K562 (cell line): ENCODE measurements around the gene WDR46. TPM values are rescaled to one million over a fixed set of nuclear protein-coding genes. Genes with fewer than 3 reads are reported as not detected.
A peak's percentile ranks its signal among the peaks of the same experiment; 100 is the strongest.

Experiments used
- ARNT ChIP-seq, 2 experiments: fragments of 450-650 bp; IDR thresholded peaks; 2 replicates each; pipeline ENCODE4 v1.6.1; 2016; ENCODE audit warnings: mild to moderate bottlenecking in 1 of 2
- DNMT1 ChIP-seq: fragments of 450-650 bp; IDR thresholded peaks from 2 replicates; pipeline ENCODE4 v1.6.1; 2016; ENCODE audit warnings: antibody characterized with exemption, mild to moderate bottlenecking
- MIER1 ChIP-seq: fragments of 450-650 bp; IDR thresholded peaks from 2 replicates; pipeline ENCODE4 v1.6.1; 2016; ENCODE audit warnings: antibody characterized with exemption, mild to moderate bottlenecking, low read depth
- NR2C2 ChIP-seq, 2 experiments: fragments of 200-800 bp in 1 of 2; sonication (Bioruptor generic) in 1 of 2; sonication (generic) in 1 of 2; formaldehyde crosslinking in 1 of 2; IDR thresholded peaks; 2 replicates each; pipeline versions ENCODE4 v1.6.1 to v1.8.0; 2016 to 2022; ENCODE audit warnings: mild to moderate bottlenecking in 1 of 2, missing compliant biosample characterization in 1 of 2, missing genetic modification characterization in 1 of 2, missing genetic modification reagents in 1 of 2
- TBP ChIP-seq: optimal IDR thresholded peaks from 2 replicates; pipeline ENCODE3; 2011; ENCODE audit warnings: low read depth, low read length, improper control_type of control experiment
- ZFP91 ChIP-seq: sonication (generic); formaldehyde crosslinking; IDR thresholded peaks from 2 replicates; pipeline ENCODE4 v1.8.0; 2022; ENCODE audit warnings: mild to moderate bottlenecking, missing genetic modification reagents
- ZKSCAN1 ChIP-seq: fragments of 150-350 bp; IDR thresholded peaks from 2 replicates; pipeline ENCODE4 v1.6.1; 2016; ENCODE audit warnings: low read depth, low read length
- ZNF384 ChIP-seq: IDR thresholded peaks from 2 replicates; pipeline ENCODE4 v1.6.1; 2012; ENCODE audit warnings: low read depth, low read length, improper control_type of control experiment
- ZNF512 ChIP-seq: IDR thresholded peaks from 2 replicates; pipeline ENCODE4 v1.6.1; 2016; ENCODE audit warnings: missing genetic modification characterization, missing compliant biosample characterization
- ZNF740 ChIP-seq, 3 experiments: fragments of 200-800 bp in 1 of 3; sonication (Bioruptor generic) in 1 of 3; sonication (generic) in 1 of 3; formaldehyde crosslinking in 1 of 3; IDR thresholded peaks; 2 replicates each; pipeline versions ENCODE4 v1.6.1 to v1.8.0; 2016 to 2022; ENCODE audit warnings: mild to moderate bottlenecking in 2 of 3, missing compliant biosample characterization in 2 of 3, missing genetic modification characterization in 2 of 3, missing genetic modification reagents in 1 of 3
- polyA plus RNA-seq, 8 experiments: library from polyadenylated mRNA; depleted of rRNA in 4 of 8; stranded (reverse) in 5 of 8; unstranded in 3 of 8; fragments of >200 nt; fragmentation: Nextera tagmentation in 2 of 8; fragmentation: Illumina TruSeq in 1 of 8; extraction: Ambion mirVana in 2 of 8; extraction: Trizol in 1 of 8; gene quantifications; 2 replicates each; pipeline versions ENCODE4 v1.2.1 to v1.2.3, GENCODE V29; 2011 to 2014; ENCODE audit warnings: inconsistent platforms in 1 of 8, missing spikeins in 1 of 8
- total RNA-seq, 7 experiments: library from RNA; depleted of rRNA in 6 of 7; stranded (reverse); fragments of >200 nt in 6 of 7; fragmentation: Illumina TruSeq in 2 of 7; extraction: Trizol in 2 of 7; gene quantifications; 2 replicates each; pipeline versions ENCODE4 v1.2.1 to v1.2.3, GENCODE V29; 2011 to 2021; ENCODE audit warnings: low replicate concordance in 1 of 7
- TF ChIP-seq, protein P1 (sequence below): fragments of 250-450 bp; sonication (Bioruptor Pico); IDR thresholded peaks from 2 replicates; pipeline ENCODE4 v1.4.0; 2020; ENCODE audit warnings: mild to moderate bottlenecking
- TF ChIP-seq, protein P2 (sequence below), 2 experiments: fragments of 450-650 bp in 1 of 2; sonication (generic) in 1 of 2; formaldehyde crosslinking in 1 of 2; IDR thresholded peaks in 1 of 2; conservative IDR thresholded peaks in 1 of 2; 2 replicates each; pipeline versions ENCODE4 v1.6.1 to v1.8.1; 2016 to 2023; ENCODE audit warnings: mild to moderate bottlenecking in 2 of 2, moderate library complexity in 2 of 2, inconsistent platforms in 1 of 2, missing genetic modification reagents in 1 of 2

WDR46 gene
- total and polyA plus RNA-seq, 9 of the 15 experiments (the other 6 are each of a cell fraction or from before 2014, with no cell fraction given), result 8.9 to 146 (median 93.1) TPM

DNA sequence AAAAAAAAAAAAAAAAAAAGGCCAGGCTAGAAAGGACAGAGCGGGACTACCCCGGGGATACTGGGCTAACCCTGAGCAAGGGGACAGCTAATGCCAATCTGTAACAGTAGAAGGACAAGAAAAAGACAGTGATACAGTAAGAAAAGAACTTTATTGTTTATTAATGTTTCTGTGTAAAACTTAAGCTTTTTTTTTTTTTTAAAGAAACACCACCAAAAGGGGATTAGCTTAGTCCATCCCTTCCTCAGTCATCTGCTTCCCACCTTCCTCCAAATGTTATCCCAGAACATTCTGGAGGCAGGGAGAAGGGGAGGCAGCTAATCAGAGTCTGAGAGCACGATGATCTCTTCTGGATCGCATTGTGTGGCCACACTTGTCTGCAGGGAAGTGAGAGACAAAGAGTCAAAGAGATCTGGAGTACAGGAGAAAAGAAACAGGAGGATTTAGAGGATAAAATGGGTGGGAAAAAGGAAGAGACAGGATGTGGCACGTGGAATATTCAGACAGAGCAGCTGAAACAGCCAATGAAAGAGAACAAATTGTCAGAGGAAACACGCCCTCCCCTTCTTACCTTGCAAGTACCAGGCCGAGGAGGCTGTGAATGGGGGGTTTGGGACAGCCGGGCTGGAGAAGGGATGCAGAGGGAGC, 29.5 kb upstream of the WDR46 start (continued):
- no peak for TF ChIP-seq NR2C2 (CRISPR knock-in tag; IDR thresholded peaks at IDR 0.05)
- 0 out of 2 replicates have a peak, but pooled peaks have one; percentile 35 for TF ChIP-seq NR2C2 (tag; IDR thresholded peaks at IDR 0.05)
- 0 out of 2 replicates have a peak, but pooled peaks have one; percentile 56 for TF ChIP-seq MIER1
- no peak for TF ChIP-seq ZKSCAN1
- TF ChIP-seq TBP, result peak; percentile 9
- TF ChIP-seq, protein P1, sequence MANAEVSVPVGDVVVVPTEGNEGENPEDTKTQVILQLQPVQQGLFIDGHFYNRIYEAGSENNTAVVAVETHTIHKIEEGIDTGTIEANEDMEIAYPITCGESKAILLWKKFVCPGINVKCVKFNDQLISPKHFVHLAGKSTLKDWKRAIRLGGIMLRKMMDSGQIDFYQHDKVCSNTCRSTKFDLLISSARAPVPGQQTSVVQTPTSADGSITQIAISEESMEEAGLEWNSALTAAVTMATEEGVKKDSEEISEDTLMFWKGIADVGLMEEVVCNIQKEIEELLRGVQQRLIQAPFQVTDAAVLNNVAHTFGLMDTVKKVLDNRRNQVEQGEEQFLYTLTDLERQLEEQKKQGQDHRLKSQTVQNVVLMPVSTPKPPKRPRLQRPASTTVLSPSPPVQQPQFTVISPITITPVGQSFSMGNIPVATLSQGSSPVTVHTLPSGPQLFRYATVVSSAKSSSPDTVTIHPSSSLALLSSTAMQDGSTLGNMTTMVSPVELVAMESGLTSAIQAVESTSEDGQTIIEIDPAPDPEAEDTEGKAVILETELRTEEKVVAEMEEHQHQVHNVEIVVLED (CRISPR knock-in tag), result no peak
- TF ChIP-seq ZNF740 (CRISPR knock-in tag; IDR thresholded peaks at IDR 0.05), result no peak
- no peak for TF ChIP-seq ZNF740 (tag; IDR thresholded peaks at IDR 0.05)
- TF ChIP-seq DNMT1, result 0 out of 2 replicates have a peak, but pooled peaks have one; percentile 9
- peak; percentile 78 for TF ChIP-seq ZFP91 (CRISPR knock-in tag)
- peak; percentile 69 for TF ChIP-seq ZNF512 (tag)
- TF ChIP-seq, protein P2, sequence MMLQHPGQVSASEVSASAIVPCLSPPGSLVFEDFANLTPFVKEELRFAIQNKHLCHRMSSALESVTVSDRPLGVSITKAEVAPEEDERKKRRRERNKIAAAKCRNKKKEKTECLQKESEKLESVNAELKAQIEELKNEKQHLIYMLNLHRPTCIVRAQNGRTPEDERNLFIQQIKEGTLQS (IDR thresholded peaks at IDR 0.05), result 0 out of 2 replicates have a peak, but pooled peaks have one; percentile 5
- TF ChIP-seq, protein P2 (CRISPR knock-in tag; conservative IDR thresholded peaks at IDR 0.05), result no peak
- peak; percentile 95 for TF ChIP-seq ZNF384
- 0 out of 4 replicates have a peak, but pooled peaks have one; percentile 2 to 15 for TF ChIP-seq ARNT (IDR thresholded peaks at IDR 0.05)
